IMR-90 (cell line): ENCODE results near the gene CTTN. TPM values are rescaled to one million over a fixed set of nuclear protein-coding genes. Genes with fewer than 3 reads are reported as not detected.

Experiments
- ATAC-seq: fragments of 200-7000 bp; cut with Tn5 transposase; 2 replicates; pipeline ENCODE4 v1.9.1; 2020; ENCODE audit warnings: low read depth, mild to moderate bottlenecking, moderate library complexity
- BruUV-seq: library from RNA; stranded (reverse); fragments of 400-500 nt; replicated peaks from 2 replicates; lab custom pipeline; 2021; lab: Mats Ljungman, UMichigan
- CTCF ChIA-PET: fragments of 300-600 bp; formaldehyde crosslinking; extraction: SDS; loops from one replicate; lab custom pipeline; 2021; ENCODE audit warnings: antibody characterized with exemption; lab: Yijun Ruan, JAX
- POLR2A ChIA-PET: fragments of 300-600 bp; sonication (Branson Sonifier 250); formaldehyde crosslinking; loops from one replicate; lab custom pipeline; 2022; ENCODE audit warnings: antibody characterized with exemption; ENCODE audit not compliant: unreplicated experiment; lab: Charles Lee
- DNase-seq: peaks from one replicate; pipeline ENCODE4 v3.0.0; 2013
- H2AFZ ChIP-seq: replicated peaks from 2 replicates; pipeline ENCODE3; 2013; ENCODE audit warnings: low read length, mild to moderate bottlenecking; ENCODE audit not compliant: poor library complexity
- H2AK5ac ChIP-seq: 2 replicates; pipeline ENCODE4 v1.6.1; 2013; ENCODE audit warnings: low read depth, low read length, inconsistent platforms
- H2AK9ac ChIP-seq: replicated peaks from 2 replicates; pipeline ENCODE3; 2013; ENCODE audit warnings: mild to moderate bottlenecking, low read depth, low read length, moderate library complexity; ENCODE audit not compliant: poor library complexity
- H2BK120ac ChIP-seq: 2 replicates; pipeline ENCODE4 v1.6.1; 2013; ENCODE audit warnings: low read depth, low read length, inconsistent platforms
- H2BK15ac ChIP-seq: 3 replicates; pipeline ENCODE4 v1.6.1; 2013; ENCODE audit warnings: low read depth, low read length, inconsistent platforms
- H2BK20ac ChIP-seq: 2 replicates; pipeline ENCODE4 v1.6.1; 2013; ENCODE audit warnings: low read depth, mild to moderate bottlenecking, inconsistent platforms, low read length, moderate library complexity
- H2BK5ac ChIP-seq: 2 replicates; pipeline ENCODE4 v1.6.1; 2013; ENCODE audit warnings: mild to moderate bottlenecking, low read depth, low read length, inconsistent platforms; ENCODE audit not compliant: poor library complexity, severe bottlenecking
- H3K14ac ChIP-seq: replicated peaks from 2 replicates; pipeline ENCODE4 v1.6.1; 2013; ENCODE audit warnings: low read depth, low read length, inconsistent platforms
- H3K18ac ChIP-seq: 2 replicates; pipeline ENCODE4 v1.6.1; 2013; ENCODE audit warnings: low read depth, low read length, control low read depth
- H3K23ac ChIP-seq: 2 replicates; pipeline ENCODE4 v1.6.1; 2013; ENCODE audit warnings: low read depth, low read length, inconsistent platforms
- H3K27ac ChIP-seq: 2 replicates; pipeline ENCODE4 v1.5.1; 2013; ENCODE audit warnings: mild to moderate bottlenecking, control low read depth, low read length; ENCODE audit not compliant: insufficient read depth
- H3K27me3 ChIP-seq: 2 replicates; pipeline ENCODE4 v1.6.1; 2013; ENCODE audit warnings: low read length; ENCODE audit not compliant: control insufficient read depth, insufficient read depth
- H3K36me3 ChIP-seq: 2 replicates; pipeline ENCODE4 v1.6.1; 2013; ENCODE audit warnings: low read length, mixed read lengths; ENCODE audit not compliant: control insufficient read depth, insufficient read depth
- H3K4ac ChIP-seq: 2 replicates; pipeline ENCODE4 v1.6.1; 2013; ENCODE audit warnings: low read depth, low read length, inconsistent platforms
- H3K4me1 ChIP-seq: 2 replicates; pipeline ENCODE4 v1.6.1; 2013; ENCODE audit warnings: low read length, mixed read lengths; ENCODE audit not compliant: control insufficient read depth, insufficient read depth
- H3K4me2 ChIP-seq: 2 replicates; pipeline ENCODE4 v1.6.1; 2013; ENCODE audit warnings: low read depth, mild to moderate bottlenecking, control low read depth, low read length, moderate library complexity
- H3K4me3 ChIP-seq: 2 replicates; pipeline ENCODE4 v1.5.1; 2013; ENCODE audit warnings: low read depth, mild to moderate bottlenecking, control low read depth, low read length, moderate library complexity; ENCODE audit not compliant: insufficient read depth
- H3K56ac ChIP-seq: 2 replicates; pipeline ENCODE4 v1.6.1; 2013; ENCODE audit warnings: low read length, inconsistent platforms; ENCODE audit not compliant: insufficient read depth; ENCODE audit errors: extremely low read depth
- H3K79me1 ChIP-seq, 2 experiments: 2 replicates each; pipeline ENCODE4 v1.6.1; 2013; ENCODE audit warnings: low read length in 2 of 2, inconsistent platforms in 1 of 2, low read depth in 1 of 2
- H3K9ac ChIP-seq: 2 replicates; pipeline ENCODE4 v1.6.1; 2013; ENCODE audit warnings: low read depth, low read length, control low read depth
- H3K9me1 ChIP-seq: 2 replicates; pipeline ENCODE4 v1.6.1; 2013; ENCODE audit warnings: low read length, inconsistent platforms; ENCODE audit not compliant: insufficient read depth
- H3K9me3 ChIP-seq: 2 replicates; pipeline ENCODE4 v1.6.1; 2013; ENCODE audit warnings: low read length; ENCODE audit not compliant: control insufficient read depth, insufficient read depth
- H4K20me1 ChIP-seq: 2 replicates; pipeline ENCODE4 v1.6.1; 2013; ENCODE audit warnings: low read length, inconsistent platforms; ENCODE audit not compliant: insufficient read depth
- H4K5ac ChIP-seq: 2 replicates; pipeline ENCODE4 v1.6.1; 2013; ENCODE audit warnings: mild to moderate bottlenecking, low read depth, low read length, control low read depth
- H4K8ac ChIP-seq, 2 experiments: 2 replicates each; pipeline ENCODE4 v1.6.1; 2013; ENCODE audit warnings: low read depth in 2 of 2, low read length in 2 of 2, control low read depth in 1 of 2, inconsistent platforms in 1 of 2
- H4K91ac ChIP-seq: 2 replicates; pipeline ENCODE4 v1.6.1; 2013; ENCODE audit warnings: low read depth, low read length, inconsistent platforms; ENCODE audit not compliant: insufficient read depth
- CEBPB ChIP-seq: IDR thresholded peaks from 2 replicates; pipeline ENCODE4 v1.6.1; 2012; ENCODE audit warnings: low read depth, low read length, improper control_type of control experiment
- CHD1 ChIP-seq: IDR thresholded peaks from 2 replicates; pipeline ENCODE4 v1.6.1; 2012; ENCODE audit warnings: low read depth, low read length, improper control_type of control experiment
- MAFK ChIP-seq: IDR thresholded peaks from 2 replicates; pipeline ENCODE4 v1.6.1; 2012; ENCODE audit warnings: low read depth, low read length, improper control_type of control experiment
- NFE2L2 ChIP-seq: fragments of 150-350 bp; IDR thresholded peaks from 2 replicates; pipeline ENCODE4 v1.6.1; 2016; ENCODE audit warnings: low read depth, mild to moderate bottlenecking, low read length
- WGBS, 2 experiments: methylation state at CpG; one replicate each; pipeline versions ENCODE4 v1.1.5 to v1.1.7; 2013; ENCODE audit warnings: missing lambda C conversion rate in 2 of 2; ENCODE audit not compliant: insufficient read length in 1 of 2; ENCODE audit errors: extremely low coverage in 2 of 2; 5-methylcytosine and 5-hydroxymethylcytosine counted together
- dilution Hi-C: fragments of 300-500 bp; cut with HindIII; formaldehyde crosslinking; loops from one replicate; pipeline ENCODE4 v1.14.3; 2018; ENCODE audit warnings: low sequenced_read_pairs; ENCODE audit not compliant: unreplicated experiment
- in situ Hi-C: fragments of 300-500 bp; cut with MboI; formaldehyde crosslinking; loops from 3 replicates; pipeline ENCODE4 v1.14.3; 2019; ENCODE audit warnings: low sequenced_read_pairs, inconsistent platforms, mixed read lengths
- intact Hi-C: fragments of 100-400 bp; cut with micrococcal nuclease; formaldehyde crosslinking; loops from 2 replicates; pipeline ENCODE4 v1.10.0; 2022
- polyA plus RNA-seq, 3 experiments: library from polyadenylated mRNA; depleted of rRNA; stranded (reverse); fragments of >200 nt; gene quantifications; 2 replicates each; pipeline ENCODE4 v1.2.3, GENCODE V29; 2012; ENCODE audit warnings: low replicate concordance in 1 of 3
- total RNA-seq: library from RNA; depleted of rRNA; stranded (reverse); fragments of >200 nt; gene quantifications from 2 replicates; pipeline ENCODE4 v1.2.3, GENCODE V29; 2012

Gene CTTN
- total and polyA plus RNA-seq, 2 of the 4 experiments (the other 2 are of a cell fraction), result 287 to 296 TPM

DNA sequence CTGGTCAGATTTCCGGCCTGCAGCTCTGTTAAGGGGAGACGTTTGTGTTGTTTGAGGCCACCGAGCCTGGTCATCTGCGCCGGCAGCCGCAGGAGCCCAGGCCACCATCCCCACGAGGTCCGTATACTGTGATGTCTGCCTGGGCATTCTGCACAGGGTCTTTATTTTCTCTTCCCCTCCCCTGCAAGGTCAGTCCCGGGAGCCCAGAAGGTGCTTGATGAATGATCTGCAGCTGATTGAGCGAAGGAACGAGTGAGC, 45.4 kb downstream of the CTTN start:
- DNase-seq, result no peak
- H3K23ac ChIP-seq, result no peak overlapping the region
- no peak overlapping the region for H3K14ac ChIP-seq
- no peak overlapping the region for H3K4me2 ChIP-seq
- intact Hi-C loops, result loop anchor here (2.0 kb wide), 1 partner anchor 77 kb away; no protein-coding TSS in a partner anchor
- no peak overlapping the region for H2AK9ac ChIP-seq
- no peak overlapping the region for H4K91ac ChIP-seq
- ATAC-seq, result no peak
- no TSS peak for BruUV-seq
- H3K4me1 ChIP-seq, result no peaks in the 10 kb centered on the region
- no peak overlapping the region for H2BK120ac ChIP-seq
- in situ Hi-C loops, result no loop called here
- H2BK20ac ChIP-seq, result no peak overlapping the region
- no peak overlapping the region for H3K18ac ChIP-seq
- no peak overlapping the region for H3K4me3 ChIP-seq
- POLR2A ChIA-PET, result interaction anchor here (0.6 kb wide), 1 partner anchor 292 kb away, joined by 8 read pairs; no protein-coding TSS in a partner anchor
- peaks cover 1% of the 10 kb centered on the region; the same call in 1 of the 2 replicates for H3K9me3 ChIP-seq
- 0 out of 2 replicates have a peak, but pooled peaks cover 2% of the 10 kb centered on the region for H3K9me1 ChIP-seq
- H2AFZ ChIP-seq, result no peak overlapping the region
- no peak overlapping the region for H4K5ac ChIP-seq
- H2BK15ac ChIP-seq, result no peak overlapping the region
- no peak overlapping the region for H3K27ac ChIP-seq
- H3K27me3 ChIP-seq, result no peaks in the 10 kb centered on the region
- no peak overlapping the region for H3K4ac ChIP-seq
- WGBS, 2 experiments, result 53% methylated on average over 3 of the region's 11 CpGs; no CpG with 5 or more reads in 1 of the 2 experiments
- no peak overlapping the region for H4K8ac ChIP-seq
- H3K79me1 ChIP-seq, result no peaks in the 10 kb centered on the region
- CTCF ChIA-PET, result no interaction called here
- dilution Hi-C loops, result no loop called here
- H2AK5ac ChIP-seq, result no peak overlapping the region
- 0 out of 2 replicates have a peak, but pooled peaks cover 6% of the 10 kb centered on the region for H4K20me1 ChIP-seq
- H3K56ac ChIP-seq, result no peak overlapping the region
- H3K9ac ChIP-seq, result no peak overlapping the region
- H3K36me3 ChIP-seq, result peaks cover 4% of the 10 kb centered on the region; the same call in 1 of the 2 replicates
- TF ChIP-seq NFE2L2, result no peak
- TF ChIP-seq MAFK, result no peak
- TF ChIP-seq CHD1, result no peak
- TF ChIP-seq CEBPB, result no peak
- no peak overlapping the region for H2BK5ac ChIP-seq
